ENCODE data around the gene PTPRO.

The PTPRO gene

DNA sequence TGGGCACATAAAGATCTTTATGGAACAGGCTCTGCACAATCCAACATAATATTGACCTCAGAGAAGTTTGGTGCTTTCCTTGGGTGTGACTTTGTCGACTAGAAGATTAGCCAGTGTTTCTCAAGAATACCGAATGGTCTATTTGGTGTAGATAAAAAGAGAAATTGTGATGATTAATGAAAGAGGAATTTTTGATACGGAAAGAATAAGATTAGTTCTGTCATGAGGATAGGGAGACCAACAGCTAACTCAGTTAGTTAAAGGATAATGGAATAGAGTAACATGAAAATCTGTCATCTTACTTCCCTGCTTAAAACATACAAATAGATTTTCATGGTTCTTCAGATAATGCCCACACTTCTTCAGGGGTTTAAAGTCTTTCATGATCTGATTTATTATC, 24.2 kb downstream of the PTPRO start:
- no peak overlapping the region for H3K4me3 ChIP-seq (ENCODE audit: low read length in 2 of 2)
- H3K9ac ChIP-seq (ENCODE audit: low read length in 2 of 2): no peak overlapping the region
- no peaks in the 10 kb centered on the region for H3K27me3 ChIP-seq (ENCODE audit: control insufficient read depth in 1 of 2, insufficient read depth in 2 of 2, low read length in 2 of 2)
- no peaks in the 10 kb centered on the region for H3K9me3 ChIP-seq (ENCODE audit: control insufficient read depth in 2 of 2, low read length in 2 of 2)
- H3K36me3 ChIP-seq (ENCODE audit: control insufficient read depth in 2 of 2, insufficient read depth in 2 of 2, low read length in 2 of 2): no peaks in the 10 kb centered on the region
- no peak overlapping the region for H3K27ac ChIP-seq (ENCODE audit: low read length)
- no peaks in the 10 kb centered on the region for H3K4me1 ChIP-seq (ENCODE audit: control insufficient read depth, insufficient read depth, low read length)

DNA sequence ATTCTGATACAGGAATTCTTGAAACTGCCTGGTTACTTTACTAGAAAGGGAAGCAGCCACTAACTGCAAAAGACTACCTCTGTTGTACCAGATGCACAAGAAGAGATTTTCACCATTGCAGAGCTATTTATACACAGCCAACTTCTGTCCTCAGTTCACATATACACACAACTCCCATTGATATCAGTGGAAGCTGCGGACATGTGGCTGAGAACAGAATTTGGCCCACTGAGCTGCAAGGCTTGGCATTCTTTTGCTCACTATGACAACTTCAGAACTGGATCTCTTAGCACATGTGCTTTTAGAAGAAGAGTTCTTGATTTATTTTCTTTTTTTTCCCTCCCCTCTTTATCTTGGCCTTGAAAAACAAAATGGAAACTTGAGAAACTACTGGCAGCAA, 28.3 kb downstream of the PTPRO start:
- H3K4me1 ChIP-seq (ENCODE audit: control insufficient read depth, insufficient read depth, low read length): no peaks in the 10 kb centered on the region
- H3K9ac ChIP-seq (ENCODE audit: low read length in 2 of 2): no peak overlapping the region
- H3K27me3 ChIP-seq (ENCODE audit: control insufficient read depth in 1 of 2, insufficient read depth in 2 of 2, low read length in 2 of 2): no peaks in the 10 kb centered on the region
- H3K27ac ChIP-seq (ENCODE audit: low read length): no peak overlapping the region
- peaks cover 0 to 2% of the 10 kb centered on the region in 2 donors for H3K9me3 ChIP-seq (ENCODE audit: control insufficient read depth in 2 of 2, low read length in 2 of 2)
- no peaks in the 10 kb centered on the region for H3K36me3 ChIP-seq (ENCODE audit: control insufficient read depth in 2 of 2, insufficient read depth in 2 of 2, low read length in 2 of 2)
- H3K4me3 ChIP-seq (ENCODE audit: low read length in 2 of 2): no peak overlapping the region

DNA sequence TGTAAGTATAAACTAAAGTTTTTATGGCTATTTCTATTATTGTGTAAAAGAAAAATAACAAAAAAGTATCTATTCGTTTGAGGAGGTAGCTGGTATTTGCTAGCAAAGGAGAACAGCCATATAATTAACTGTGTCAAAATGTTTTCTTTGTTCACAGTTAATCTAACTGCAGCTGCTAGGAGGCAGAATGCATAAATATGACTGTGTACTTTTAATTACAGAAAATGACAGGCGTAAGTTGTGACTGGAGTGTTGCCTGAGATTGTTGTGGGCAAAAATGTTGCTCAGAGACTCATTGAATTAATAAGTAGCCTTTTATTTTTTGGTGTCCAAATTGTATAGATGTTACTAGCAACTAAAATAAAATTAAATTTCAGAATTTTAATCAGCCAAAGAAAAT, 33.5 kb downstream of the PTPRO start:
- H3K27ac ChIP-seq (ENCODE audit: low read length): no peak overlapping the region
- H3K9ac ChIP-seq (ENCODE audit: low read length in 2 of 2): no peak overlapping the region
- H3K27me3 ChIP-seq (ENCODE audit: control insufficient read depth in 1 of 2, insufficient read depth in 2 of 2, low read length in 2 of 2): no peaks in the 10 kb centered on the region
- no peaks in the 10 kb centered on the region for H3K4me1 ChIP-seq (ENCODE audit: control insufficient read depth, insufficient read depth, low read length)
- H3K9me3 ChIP-seq (ENCODE audit: control insufficient read depth in 2 of 2, low read length in 2 of 2): peaks cover 0 to 2% of the 10 kb centered on the region in 2 donors
- no peak overlapping the region for H3K4me3 ChIP-seq (ENCODE audit: low read length in 2 of 2)
- no peaks in the 10 kb centered on the region for H3K36me3 ChIP-seq (ENCODE audit: control insufficient read depth in 2 of 2, insufficient read depth in 2 of 2, low read length in 2 of 2)

DNA sequence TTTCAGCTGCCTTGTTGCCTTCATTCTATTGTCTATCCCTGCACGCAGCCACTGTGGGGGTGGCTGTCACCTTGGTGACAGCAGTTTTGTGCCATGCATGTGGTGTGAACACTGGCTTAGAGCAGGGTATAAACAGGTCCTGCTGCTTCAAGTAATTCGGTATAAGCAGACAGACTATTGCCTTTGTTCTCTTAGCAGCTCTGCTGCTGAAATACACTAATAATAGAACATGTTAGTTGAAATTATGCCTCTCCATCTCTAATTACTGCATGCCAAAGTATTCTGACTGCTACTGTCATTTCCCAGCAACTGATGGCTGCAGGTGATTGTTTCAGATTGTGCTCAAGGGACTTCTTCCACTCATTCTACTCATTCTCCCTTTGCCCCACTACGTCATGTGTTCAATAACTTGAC, 34.6 kb downstream of the PTPRO start:
- no peak overlapping the region for H3K27ac ChIP-seq (ENCODE audit: low read length)
- H3K9me3 ChIP-seq (ENCODE audit: control insufficient read depth in 2 of 2, low read length in 2 of 2): peaks cover 0 to 2% of the 10 kb centered on the region in 2 donors
- H3K4me3 ChIP-seq (ENCODE audit: low read length in 2 of 2): no peak overlapping the region
- H3K9ac ChIP-seq (ENCODE audit: low read length in 2 of 2): no peak overlapping the region
- H3K36me3 ChIP-seq (ENCODE audit: control insufficient read depth in 2 of 2, insufficient read depth in 2 of 2, low read length in 2 of 2): no peaks in the 10 kb centered on the region
- H3K4me1 ChIP-seq (ENCODE audit: control insufficient read depth, insufficient read depth, low read length): no peaks in the 10 kb centered on the region
- H3K27me3 ChIP-seq (ENCODE audit: control insufficient read depth in 1 of 2, insufficient read depth in 2 of 2, low read length in 2 of 2): no peaks in the 10 kb centered on the region

DNA sequence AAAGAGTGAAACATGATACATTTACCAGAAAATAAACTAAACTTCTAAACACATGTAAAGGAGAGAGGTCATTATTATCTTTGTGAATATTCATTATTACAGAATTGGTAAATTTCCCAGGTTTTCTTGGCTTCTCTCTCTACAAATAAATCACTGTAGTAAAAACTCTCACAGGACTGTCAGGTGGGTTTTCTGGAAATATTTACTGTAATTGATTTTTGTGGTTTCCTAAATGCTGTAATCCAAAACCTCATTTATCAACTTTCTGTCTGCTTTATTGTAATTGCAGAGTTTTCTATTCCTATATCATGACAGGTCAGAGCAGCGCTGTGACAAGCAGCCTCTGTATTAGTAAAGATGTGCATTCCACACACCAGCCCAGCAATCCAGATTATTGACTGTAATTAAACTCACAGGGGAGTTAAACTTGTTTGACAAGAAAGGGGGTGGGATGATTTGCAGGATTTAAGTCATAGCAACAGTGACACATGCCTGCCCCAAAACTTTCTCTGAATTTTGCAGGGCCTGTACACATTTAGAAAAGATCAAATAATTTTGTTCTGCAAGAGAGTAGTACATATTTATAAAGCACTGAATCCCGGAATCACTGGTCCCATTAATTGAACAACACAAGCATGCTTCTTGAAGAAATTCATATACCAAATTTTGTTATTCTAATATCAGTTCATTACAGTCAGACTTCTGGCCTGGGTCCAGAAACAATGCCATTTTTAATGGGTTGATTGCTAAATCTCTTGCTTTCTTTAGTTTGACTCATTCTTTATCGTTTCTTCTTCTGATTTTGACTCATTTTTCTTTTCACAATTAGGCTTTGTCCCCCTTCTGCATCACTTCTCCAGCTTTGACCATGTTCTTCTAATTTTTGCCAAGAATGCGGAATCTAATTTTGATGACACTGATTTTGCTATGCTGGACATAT, 42.2 kb downstream of the PTPRO start:
- no peak overlapping the region for H3K9ac ChIP-seq (ENCODE audit: low read length in 2 of 2)
- H3K36me3 ChIP-seq (ENCODE audit: control insufficient read depth in 2 of 2, insufficient read depth in 2 of 2, low read length in 2 of 2): no peaks in the 10 kb centered on the region
- no peaks in the 10 kb centered on the region for H3K4me1 ChIP-seq (ENCODE audit: control insufficient read depth, insufficient read depth, low read length)
- no peak overlapping the region for H3K27ac ChIP-seq (ENCODE audit: low read length)
- no peak overlapping the region for H3K4me3 ChIP-seq (ENCODE audit: low read length in 2 of 2)
- H3K27me3 ChIP-seq (ENCODE audit: control insufficient read depth in 1 of 2, insufficient read depth in 2 of 2, low read length in 2 of 2): no peaks in the 10 kb centered on the region
- H3K9me3 ChIP-seq (ENCODE audit: control insufficient read depth in 2 of 2, low read length in 2 of 2): no peaks in the 10 kb centered on the region

DNA sequence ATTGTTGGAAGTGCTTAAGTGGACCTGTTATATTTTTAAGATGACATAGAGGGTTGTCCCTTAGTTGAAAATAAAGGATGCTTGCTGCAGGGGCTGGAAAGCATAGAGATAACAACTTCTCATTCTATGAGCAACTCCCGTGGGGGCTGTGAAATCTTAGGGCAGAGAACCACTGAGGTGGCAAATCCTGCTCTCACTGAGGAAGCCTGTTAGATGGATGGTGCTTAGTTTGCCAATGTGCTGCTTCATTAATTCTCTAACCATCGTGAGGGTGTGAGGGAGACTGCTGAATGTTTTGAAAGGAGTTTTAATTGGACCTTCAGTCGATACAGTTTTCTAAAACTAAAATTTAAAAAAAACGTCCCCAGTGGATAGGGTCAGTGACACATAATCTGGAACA, 46.5 kb downstream of the PTPRO start:
- no peaks in the 10 kb centered on the region for H3K36me3 ChIP-seq (ENCODE audit: control insufficient read depth in 2 of 2, insufficient read depth in 2 of 2, low read length in 2 of 2)

DNA sequence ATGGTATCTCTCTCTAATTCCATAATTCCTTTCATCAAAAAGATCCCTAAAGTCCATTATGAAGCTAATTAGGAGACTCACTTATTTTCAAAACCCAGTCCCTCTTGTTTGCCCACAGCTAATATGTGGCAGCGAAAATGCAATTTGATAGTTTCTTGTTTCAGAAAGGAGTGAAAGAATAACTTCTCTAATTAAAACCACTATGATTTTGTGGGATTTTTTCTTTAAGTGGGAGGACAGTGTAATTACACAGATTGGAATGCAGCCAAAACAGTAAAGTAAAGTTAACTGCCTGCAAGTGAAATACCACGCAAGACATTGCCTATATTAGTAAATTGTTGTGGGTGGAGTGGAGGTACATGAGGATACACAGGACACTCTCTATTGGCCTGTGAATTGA, 50.0 kb downstream of the PTPRO start:
- Histone ChIP-seq H3K9me3 (ENCODE audit: control insufficient read depth in 2 of 2, low read length in 2 of 2) (peaks cover 0 to 8% of the 10 kb centered on the region in 2 donors), H3K9ac (ENCODE audit: low read length in 2 of 2) (no peak overlapping the region), H3K27me3 (ENCODE audit: control insufficient read depth in 1 of 2, insufficient read depth in 2 of 2, low read length in 2 of 2) (no peaks in the 10 kb centered on the region)

More for the DNA sequence above, 46.5 kb downstream of the PTPRO start:
- Histone ChIP-seq H3K9me3 (ENCODE audit: control insufficient read depth in 2 of 2, low read length in 2 of 2) (no peaks in the 10 kb centered on the region), H3K4me1 (ENCODE audit: control insufficient read depth, insufficient read depth, low read length) (no peaks in the 10 kb centered on the region), H3K9ac (ENCODE audit: low read length in 2 of 2) (no peak overlapping the region), H3K4me3 (ENCODE audit: low read length in 2 of 2) (no peak overlapping the region), H3K27ac (ENCODE audit: low read length) (no peak overlapping the region), H3K27me3 (ENCODE audit: control insufficient read depth in 1 of 2, insufficient read depth in 2 of 2, low read length in 2 of 2) (no peaks in the 10 kb centered on the region)

DNA sequence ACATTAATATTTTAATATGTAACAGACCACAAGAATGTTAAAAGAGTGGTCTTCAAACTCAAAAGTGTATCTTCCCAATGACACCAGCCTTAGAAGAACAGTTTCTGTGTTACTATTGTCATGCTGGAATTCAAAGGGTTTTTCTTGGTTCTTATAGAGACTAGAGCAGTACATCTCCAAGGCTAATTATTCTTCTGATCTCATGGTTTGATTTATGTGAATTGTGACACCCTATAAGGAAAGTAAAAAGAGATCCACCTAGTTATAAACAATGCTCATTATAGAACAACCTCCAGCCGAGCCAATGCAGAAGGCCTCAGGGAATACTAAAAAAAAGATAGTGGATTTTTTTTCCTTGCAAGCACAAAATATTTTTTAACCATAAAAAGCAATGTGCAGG, 65.5 kb downstream of the PTPRO start:
- H3K9ac ChIP-seq (ENCODE audit: low read length in 2 of 2): no peak overlapping the region
- no peak overlapping the region for H3K4me3 ChIP-seq (ENCODE audit: low read length in 2 of 2)

More for the DNA sequence above, 50.0 kb downstream of the PTPRO start:
- Histone ChIP-seq H3K27ac (ENCODE audit: low read length) (no peak overlapping the region), H3K4me3 (ENCODE audit: low read length in 2 of 2) (no peak overlapping the region), H3K4me1 (ENCODE audit: control insufficient read depth, insufficient read depth, low read length) (no peaks in the 10 kb centered on the region), H3K36me3 (ENCODE audit: control insufficient read depth in 2 of 2, insufficient read depth in 2 of 2, low read length in 2 of 2) (no peaks in the 10 kb centered on the region)

DNA sequence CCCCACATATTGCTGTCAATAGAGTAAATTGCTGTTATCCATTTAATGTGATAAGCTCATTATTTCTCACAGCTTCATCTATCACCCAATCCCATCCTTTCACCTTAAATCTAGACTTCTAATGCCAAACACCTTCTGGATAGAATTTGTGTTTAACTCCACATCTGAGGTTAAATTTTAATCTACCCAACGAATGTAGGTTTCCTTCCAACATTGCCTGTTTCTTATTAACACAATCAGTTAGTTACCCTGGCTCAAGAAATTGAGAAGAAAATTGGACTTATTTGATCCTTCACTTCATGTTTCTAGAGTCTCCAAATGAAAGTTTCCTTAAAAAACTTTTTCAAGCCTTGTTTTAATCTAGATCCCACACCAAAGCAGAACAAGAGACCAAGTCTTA, 67.3 kb downstream of the PTPRO start:
- H3K9ac ChIP-seq (ENCODE audit: low read length in 2 of 2): no peak overlapping the region
- no peak overlapping the region for H3K27ac ChIP-seq (ENCODE audit: low read length)
- H3K4me3 ChIP-seq (ENCODE audit: low read length in 2 of 2): no peak overlapping the region
- no peaks in the 10 kb centered on the region for H3K36me3 ChIP-seq (ENCODE audit: control insufficient read depth in 2 of 2, insufficient read depth in 2 of 2, low read length in 2 of 2)
- H3K9me3 ChIP-seq (ENCODE audit: control insufficient read depth in 2 of 2, low read length in 2 of 2): no peaks in the 10 kb centered on the region
- no peaks in the 10 kb centered on the region for H3K4me1 ChIP-seq (ENCODE audit: control insufficient read depth, insufficient read depth, low read length)
- H3K27me3 ChIP-seq (ENCODE audit: control insufficient read depth in 1 of 2, insufficient read depth in 2 of 2, low read length in 2 of 2): no peaks in the 10 kb centered on the region

More for the DNA sequence above, 65.5 kb downstream of the PTPRO start:
- H3K36me3 ChIP-seq (ENCODE audit: control insufficient read depth in 2 of 2, insufficient read depth in 2 of 2, low read length in 2 of 2): no peaks in the 10 kb centered on the region
- no peaks in the 10 kb centered on the region for H3K27me3 ChIP-seq (ENCODE audit: control insufficient read depth in 1 of 2, insufficient read depth in 2 of 2, low read length in 2 of 2)
- no peaks in the 10 kb centered on the region for H3K4me1 ChIP-seq (ENCODE audit: control insufficient read depth, insufficient read depth, low read length)
- H3K9me3 ChIP-seq (ENCODE audit: control insufficient read depth in 2 of 2, low read length in 2 of 2): no peaks in the 10 kb centered on the region
- no peak overlapping the region for H3K27ac ChIP-seq (ENCODE audit: low read length)

DNA sequence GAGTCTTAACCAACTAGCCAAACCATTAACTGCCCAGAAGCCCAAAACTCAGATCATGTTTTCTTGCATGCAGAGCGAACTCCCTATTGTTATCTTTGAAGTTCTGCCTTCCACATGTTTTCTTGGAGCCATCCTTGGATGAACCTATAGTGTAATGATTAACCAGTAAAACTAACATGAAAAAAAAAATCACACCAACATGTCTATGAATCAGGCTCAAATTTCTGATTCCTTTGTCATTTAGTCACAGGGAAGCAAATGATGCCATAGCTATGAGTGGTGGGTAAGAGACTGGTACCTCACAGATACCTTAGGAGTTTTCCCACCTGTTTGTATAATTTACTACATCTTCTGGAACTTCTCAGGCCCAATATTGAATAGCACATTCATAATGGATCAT, 70.7 kb downstream of the PTPRO start:
- no peak overlapping the region for H3K27ac ChIP-seq (ENCODE audit: low read length)
- H3K36me3 ChIP-seq (ENCODE audit: control insufficient read depth in 2 of 2, insufficient read depth in 2 of 2, low read length in 2 of 2): no peaks in the 10 kb centered on the region
- H3K9me3 ChIP-seq (ENCODE audit: control insufficient read depth in 2 of 2, low read length in 2 of 2): no peaks in the 10 kb centered on the region
- H3K9ac ChIP-seq (ENCODE audit: low read length in 2 of 2): no peak overlapping the region
- no peaks in the 10 kb centered on the region for H3K27me3 ChIP-seq (ENCODE audit: control insufficient read depth in 1 of 2, insufficient read depth in 2 of 2, low read length in 2 of 2)
- H3K4me1 ChIP-seq (ENCODE audit: control insufficient read depth, insufficient read depth, low read length): no peaks in the 10 kb centered on the region
- H3K4me3 ChIP-seq (ENCODE audit: low read length in 2 of 2): no peak overlapping the region

DNA sequence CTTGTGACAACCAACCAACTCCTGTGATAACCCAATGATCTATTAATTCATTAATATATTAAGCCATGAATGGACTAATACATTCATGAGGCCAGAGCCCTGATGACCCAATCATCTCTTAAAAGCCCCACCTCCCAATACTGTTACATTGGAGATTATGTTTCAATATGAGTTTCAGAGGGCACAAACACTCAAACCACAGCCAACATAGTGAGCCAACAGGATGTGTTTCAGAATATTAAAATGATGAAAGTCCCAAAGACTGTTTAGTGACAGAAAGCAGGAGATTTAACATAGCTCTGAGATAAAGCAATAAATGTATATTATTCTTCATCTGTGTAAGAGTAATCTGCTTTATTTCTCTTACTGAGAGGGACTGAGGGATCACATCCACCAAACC, 71.7 kb downstream of the PTPRO start:
- Histone ChIP-seq H3K9me3 (ENCODE audit: control insufficient read depth in 2 of 2, low read length in 2 of 2) (no peaks in the 10 kb centered on the region), H3K36me3 (ENCODE audit: control insufficient read depth in 2 of 2, insufficient read depth in 2 of 2, low read length in 2 of 2) (no peaks in the 10 kb centered on the region), H3K4me1 (ENCODE audit: control insufficient read depth, insufficient read depth, low read length) (no peaks in the 10 kb centered on the region), H3K9ac (ENCODE audit: low read length in 2 of 2) (no peak overlapping the region), H3K27me3 (ENCODE audit: control insufficient read depth in 1 of 2, insufficient read depth in 2 of 2, low read length in 2 of 2) (no peaks in the 10 kb centered on the region), H3K4me3 (ENCODE audit: low read length in 2 of 2) (no peak overlapping the region), H3K27ac (ENCODE audit: low read length) (no peak overlapping the region)

All from stomach smooth muscle (tissue), 2 donors.